Transverse colon (tissue), 4 donors: Measurements from ENCODE around the gene MGARP. TPM values are rescaled to one million over a fixed set of nuclear protein-coding genes. Genes with fewer than 3 reads are reported as not detected.
A peak's percentile ranks its signal among the peaks of the same experiment; 100 is the strongest.

Experiments used
- DNase-seq: peaks from one replicate; pipeline ENCODE4 v3.0.0-alpha.2; 2019
- H3K27ac ChIP-seq, 4 donors: fragments of 200-600 bp; sonication (generic); 2 replicates each; pipeline ENCODE4 v1.5.1; 2016 to 2018; ENCODE audit warnings: inconsistent platforms in 4 of 4
- H3K27me3 ChIP-seq: fragments of 200-600 bp; sonication (generic); 2 replicates; pipeline ENCODE4 v1.5.1; 2017; ENCODE audit warnings: inconsistent platforms
- H3K36me3 ChIP-seq, 4 donors: fragments of 200-600 bp; sonication (generic); 2 replicates each; pipeline ENCODE4 v1.5.1; 2017 to 2019; ENCODE audit warnings: inconsistent platforms in 4 of 4
- H3K4me1 ChIP-seq, 4 donors: fragments of 200-600 bp; sonication (generic); 2 replicates each; pipeline ENCODE4 v1.5.1; 2017 to 2020; ENCODE audit warnings: inconsistent platforms in 4 of 4
- H3K4me3 ChIP-seq, 4 donors: fragments of 200-600 bp; sonication (generic); 1 replicate in 1 of 4; 2 replicates in 3 of 4; pipeline versions ENCODE4 v1.5.1 to v1.6.1; 2017 to 2019; ENCODE audit warnings: inconsistent platforms in 4 of 4
- H3K9me3 ChIP-seq, 2 donors: fragments of 200-600 bp; sonication (generic); 2 replicates each; pipeline ENCODE4 v1.5.1; 2017 to 2019; ENCODE audit warnings: inconsistent platforms in 2 of 2
- EP300 ChIP-seq: sonication (generic); formaldehyde crosslinking; IDR thresholded peaks from one replicate; pipeline ENCODE4 v1.6.1; 2017; ENCODE audit warnings: antibody characterized with exemption, low read depth
- POLR2A ChIP-seq: fragments of 450-650 bp; IDR thresholded peaks from one replicate; pipeline ENCODE4 v1.6.1; 2016; ENCODE audit warnings: antibody characterized with exemption, mild to moderate bottlenecking, moderate library complexity
- POLR2AphosphoS5 ChIP-seq, 3 donors: sonication (generic); formaldehyde crosslinking; IDR thresholded peaks; one replicate each; pipeline ENCODE4 v1.6.1; 2016; ENCODE audit warnings: antibody characterized with exemption in 3 of 3
- WGBS, 2 donors: methylation state at CpG; one replicate each; pipeline ENCODE4 v1.1.5; 2018; ENCODE audit warnings: low coverage in 1 of 2; 5-methylcytosine and 5-hydroxymethylcytosine counted together
- in situ Hi-C, 4 donors: fragments of 200-750 bp; cut with MboI; loops; one replicate each; pipeline versions ENCODE4 v1.15.0 to v1.15.1; 2017; ENCODE audit warnings: low sequenced_read_pairs in 3 of 4, low pct_ligation_motif_present in 1 of 4, low pct_unique_long_range_greater_than_20kb in 1 of 4
- intact Hi-C: fragments of 100-400 bp; cut with DNase I; formaldehyde crosslinking; loops from one replicate; pipeline ENCODE4 v1.15.1; 2023; ENCODE audit warnings: low total_unique reads
- total RNA-seq, 4 donors: library from RNA; depleted of rRNA; stranded (reverse); fragments of >200 nt; gene quantifications; one replicate each; pipeline ENCODE4 v1.1.0, GENCODE V29; 2016
- TF ChIP-seq, protein P1 (sequence below), 5 experiments: fragments of 200-600 bp in 3 of 5; fragments of 450-650 bp in 2 of 5; sonication (generic) in 3 of 5; IDR thresholded peaks; 1 replicate in 2 of 5; 2 replicates in 3 of 5; pipeline ENCODE4 v1.5.1; 2016 to 2017; ENCODE audit warnings: antibody characterized with exemption in 5 of 5, inconsistent platforms in 3 of 5, mild to moderate bottlenecking in 2 of 5, moderate library complexity in 1 of 5

MGARP gene
- total RNA-seq, 4 donors from 2014 or later: 0.64 to 3.4 (median 0.82) TPM; not detected in 1

DNA sequence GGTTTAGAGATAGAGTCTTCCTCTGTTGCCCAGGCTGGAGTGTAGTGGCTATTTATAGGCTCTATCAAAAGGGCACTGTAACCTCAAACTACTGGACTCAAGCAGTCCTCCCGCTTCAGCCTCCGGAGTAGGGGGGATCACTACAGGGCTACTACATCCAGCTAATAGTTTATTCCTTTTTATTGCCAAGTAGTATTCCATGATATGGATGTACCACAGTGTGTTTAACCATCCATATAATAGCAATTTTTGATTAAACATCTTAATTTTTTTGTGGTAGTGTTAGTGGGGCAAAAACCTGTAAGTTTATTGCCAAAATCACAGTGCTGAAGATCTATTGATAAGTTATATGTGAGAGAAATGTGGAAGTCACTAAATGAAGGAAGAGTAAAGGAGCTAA, 24.9 kb upstream of the MGARP start:
- no peak for TF ChIP-seq POLR2A
- TF ChIP-seq POLR2AphosphoS5 (IDR thresholded peaks at IDR 0.05): no peak
- no peak for TF ChIP-seq EP300
- TF ChIP-seq, protein P1, sequence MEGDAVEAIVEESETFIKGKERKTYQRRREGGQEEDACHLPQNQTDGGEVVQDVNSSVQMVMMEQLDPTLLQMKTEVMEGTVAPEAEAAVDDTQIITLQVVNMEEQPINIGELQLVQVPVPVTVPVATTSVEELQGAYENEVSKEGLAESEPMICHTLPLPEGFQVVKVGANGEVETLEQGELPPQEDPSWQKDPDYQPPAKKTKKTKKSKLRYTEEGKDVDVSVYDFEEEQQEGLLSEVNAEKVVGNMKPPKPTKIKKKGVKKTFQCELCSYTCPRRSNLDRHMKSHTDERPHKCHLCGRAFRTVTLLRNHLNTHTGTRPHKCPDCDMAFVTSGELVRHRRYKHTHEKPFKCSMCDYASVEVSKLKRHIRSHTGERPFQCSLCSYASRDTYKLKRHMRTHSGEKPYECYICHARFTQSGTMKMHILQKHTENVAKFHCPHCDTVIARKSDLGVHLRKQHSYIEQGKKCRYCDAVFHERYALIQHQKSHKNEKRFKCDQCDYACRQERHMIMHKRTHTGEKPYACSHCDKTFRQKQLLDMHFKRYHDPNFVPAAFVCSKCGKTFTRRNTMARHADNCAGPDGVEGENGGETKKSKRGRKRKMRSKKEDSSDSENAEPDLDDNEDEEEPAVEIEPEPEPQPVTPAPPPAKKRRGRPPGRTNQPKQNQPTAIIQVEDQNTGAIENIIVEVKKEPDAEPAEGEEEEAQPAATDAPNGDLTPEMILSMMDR (IDR thresholded peaks at IDR 0.05): no peak
- Histone ChIP-seq H3K36me3 (no peaks in the 10 kb centered on the region), H3K27me3 (no peaks in the 10 kb centered on the region), H3K4me3 (no peak overlapping the region), H3K9me3 (no peaks in the 10 kb centered on the region), H3K27ac (no peak overlapping the region), H3K4me1 (peaks cover 10 to 41% (median 16%) of the 10 kb centered on the region in 4 donors)
- whole genome bisulfite sequencing, 2 donors: 100% methylated on average over 2 of the region's 2 CpGs
- intact Hi-C loops: no loop called here
- in situ Hi-C loops: no loop called here
- DNase-seq: no peak

DNA sequence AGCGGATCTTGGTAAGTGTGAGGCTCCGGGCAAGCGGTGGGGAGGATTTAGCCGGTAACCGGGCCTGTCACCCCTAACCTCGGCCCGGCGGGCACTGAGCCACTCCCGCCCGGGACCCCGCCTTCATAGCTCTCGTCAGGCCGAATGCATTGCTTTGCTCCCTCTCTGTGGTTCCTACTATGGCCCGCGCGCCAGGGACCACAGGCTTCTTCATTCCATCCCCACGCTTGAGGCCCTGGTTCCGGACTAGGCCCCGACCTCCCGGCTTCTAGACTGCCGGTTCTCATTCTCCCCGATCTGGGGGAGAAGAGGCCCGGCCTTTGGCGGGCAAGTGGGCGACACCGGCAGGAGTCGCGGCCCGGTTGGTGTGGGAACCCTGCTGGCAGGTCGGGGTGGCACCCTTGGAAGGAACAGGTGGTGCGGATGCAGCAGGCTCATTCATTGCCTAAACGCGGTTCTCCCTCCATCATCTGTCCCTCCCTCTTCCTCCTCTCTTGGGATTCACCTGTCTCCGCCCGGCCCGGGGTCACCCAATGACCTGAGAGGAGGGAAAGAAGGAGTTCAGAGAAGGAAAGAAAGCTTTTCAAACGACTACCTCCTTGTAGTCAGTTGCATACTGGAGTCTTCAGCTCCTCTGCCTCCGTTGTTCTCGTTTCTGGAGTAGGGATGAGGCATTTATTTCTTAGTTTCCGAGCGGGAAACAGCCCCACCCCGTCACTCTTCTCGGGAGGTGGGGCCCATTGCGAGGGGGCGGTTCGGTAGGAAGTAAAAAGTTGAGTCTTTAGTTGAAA, 22.0 kb upstream of the MGARP start, which contains the start of gene NDUFC1:
NDUFC1 (minus strand) TSS at position 657 of the 791 bp plus-strand sequence. CDS start 6,679 bp downstream, outside the sequence.
- H3K4me1 ChIP-seq: peaks cover 18 to 50% (median 21%) of the 10 kb centered on the region in 4 donors
- in situ Hi-C loops: no loop called here
- H3K27me3 ChIP-seq: no peaks in the 10 kb centered on the region
- H3K27ac ChIP-seq: peak within 1 kb of the TSS; percentile 95 to 98 (median 97)
- peak; percentile 52 to 66 (median 54) for TF ChIP-seq POLR2AphosphoS5 (IDR thresholded peaks at IDR 0.05)
- TF ChIP-seq EP300: no peak
- TF ChIP-seq POLR2A: peak; percentile 53
- TF ChIP-seq, protein P1 (IDR thresholded peaks at IDR 0.05): peak; percentile 24 to 46 (median 28)
- no peaks in the 10 kb centered on the region for H3K9me3 ChIP-seq
- intact Hi-C loops: no loop called here
- H3K36me3 ChIP-seq: no peaks in the 10 kb centered on the region
- peak; percentile 65 for DNase-seq
- 0 to 2% methylated on average over 10 to 46 of the region's 46 CpGs for WGBS, 2 donors
- H3K4me3 ChIP-seq: peak within 1 kb of the TSS; percentile 80 to 99 (median 90)

GRCh38 chr4:139301113-139301820, 21.2 kb upstream of the MGARP start, which contains the start of gene NAA15:
TSS of gene NAA15 (plus strand) at chr4:139301505. CDS start at chr4:139301778, 273 bp downstream.
- Histone ChIP-seq H3K27me3 (no peaks in the 10 kb centered on the region), H3K9me3 (no peaks in the 10 kb centered on the region), H3K4me1 (peaks cover 18 to 51% (median 19%) of the 10 kb centered on the region in 4 donors), H3K36me3 (no peaks in the 10 kb centered on the region), H3K4me3 (peak within 1 kb of the TSS; percentile 80 to 99 (median 90)), H3K27ac (peak within 1 kb of the TSS; percentile 95 to 98 (median 97))
- intact Hi-C loops: no loop called here
- 0 to 2% methylated on average over 22 to 48 of the region's 61 CpGs for WGBS, 2 donors
- in situ Hi-C loops: no loop called here
- DNase-seq: peak; percentile 98
- TF ChIP-seq EP300 (no peak), POLR2A (peak; percentile 97), POLR2AphosphoS5 (IDR thresholded peaks at IDR 0.05) (peak; percentile 97)
- TF ChIP-seq, protein P1 (IDR thresholded peaks at IDR 0.05): peak in 1 of 5 experiments; percentile 6
